RWPE1 (cell line): ENCODE data around the gene EPHA5.
"Not testable (repeated sequence)": the region's sequence is repeated elsewhere in the genome, so short reads cannot be mapped to it uniquely, and the experiment has no call there.

Experiments
- CTCF ChIA-PET: fragments of 350-600 bp; sonication (Branson Sonifier 250); formaldehyde crosslinking; extraction: SDS; loops from one replicate; lab custom pipeline; 2021; lab: Yijun Ruan, JAX
- POLR2A ChIA-PET: fragments of 400-600 bp; formaldehyde crosslinking; extraction: SDS; loops from one replicate; lab custom pipeline; 2020; ENCODE audit warnings: antibody characterized with exemption; ENCODE audit not compliant: low non-redundant PET; lab: Yijun Ruan, JAX
- DNase-seq: peaks from one replicate; pipeline ENCODE4 v3.0.0; 2012; ENCODE audit warnings: low spot score
- H3K27ac ChIP-seq: fragments of 450-650 bp; 2 replicates; pipeline ENCODE4 v1.5.1; 2017
- CTCF ChIP-seq: fragments of 450-650 bp; conservative IDR thresholded peaks from 2 replicates; pipeline ENCODE4 v1.5.1; 2017; ENCODE audit warnings: low read depth, mild to moderate bottlenecking

The EPHA5 gene

DNA sequence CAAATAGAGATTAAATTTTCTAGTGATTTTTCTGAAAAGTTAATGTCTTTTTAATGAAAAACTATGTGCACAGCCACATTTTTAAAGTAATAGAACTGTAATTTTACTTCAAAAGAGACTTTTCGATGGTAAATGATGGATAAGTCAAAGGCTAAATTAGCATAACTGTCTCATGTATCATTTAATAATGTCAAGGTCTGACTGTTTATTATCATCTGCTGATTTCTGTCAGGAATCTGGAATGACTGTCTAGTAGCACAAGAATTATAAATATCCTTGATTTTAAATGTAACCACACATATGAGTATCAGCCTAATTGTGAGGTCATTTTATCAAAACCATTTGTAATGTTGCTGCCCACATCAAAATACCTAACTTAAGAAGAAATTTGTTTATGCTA, 333.8 kb downstream of the EPHA5 start:
- ChIA-PET CTCF (no interaction called here), POLR2A (no interaction called here)
- H3K27ac ChIP-seq, result no peak overlapping the region
- no peak for DNase-seq
- no peak for TF ChIP-seq CTCF

GRCh38 chr4:65316534-65316933, 353.8 kb downstream of the EPHA5 start:
- DNase-seq, result no peak
- POLR2A ChIA-PET, result no interaction called here
- TF ChIP-seq CTCF, result no peak
- CTCF ChIA-PET, result no interaction called here
- H3K27ac ChIP-seq, result no peak overlapping the region

DNA sequence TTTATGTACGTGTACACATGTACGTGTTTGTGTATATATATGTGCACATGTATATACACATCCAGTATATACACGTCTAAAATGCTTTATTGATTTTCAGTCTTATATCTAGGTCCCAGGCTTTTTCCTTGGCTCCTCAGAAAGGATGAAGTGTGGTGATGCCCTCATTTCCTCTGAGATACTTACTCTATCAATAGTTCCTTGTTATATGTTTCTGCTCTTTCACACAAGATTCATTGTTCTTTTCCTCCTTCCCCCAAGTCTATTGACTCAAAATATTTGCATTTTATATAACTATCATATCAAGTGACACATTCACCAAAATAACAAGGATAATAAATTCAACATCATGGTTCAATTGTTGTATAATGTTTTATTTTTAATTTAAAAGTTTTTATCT, 359.2 kb downstream of the EPHA5 start:
- CTCF ChIA-PET, result no interaction called here

DNA sequence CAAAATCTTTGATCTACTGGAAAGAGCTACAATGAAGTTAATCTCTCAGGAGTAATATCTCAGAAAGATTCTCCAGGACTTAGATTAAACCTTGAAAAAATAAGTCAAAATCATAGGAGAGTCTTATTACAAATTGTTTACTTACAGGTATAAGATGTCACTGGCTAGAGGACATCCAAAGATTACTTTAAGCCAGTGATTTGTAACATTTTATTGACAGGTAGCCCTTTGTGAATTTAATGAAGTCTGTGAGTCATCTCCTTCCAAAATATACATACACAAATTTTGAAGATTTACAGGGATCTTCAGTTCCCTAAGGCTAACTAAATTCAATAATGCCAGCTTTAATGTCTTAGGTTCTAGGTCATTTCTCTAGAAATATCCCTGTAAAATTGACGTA, 359.7 kb downstream of the EPHA5 start:
- CTCF ChIA-PET, result interaction anchor here (0.6 kb wide), 1 partner anchor 302 kb away, joined by 5 read pairs; no protein-coding TSS in a partner anchor
- H3K27ac ChIP-seq, result no peak overlapping the region
- DNase-seq, result no peak
- POLR2A ChIA-PET, result no interaction called here
- no peak for TF ChIP-seq CTCF

More for the DNA sequence above, 359.2 kb downstream of the EPHA5 start:
- DNase-seq, result no peak
- no peak for TF ChIP-seq CTCF
- POLR2A ChIA-PET, result no interaction called here
- H3K27ac ChIP-seq, result no peak overlapping the region

DNA sequence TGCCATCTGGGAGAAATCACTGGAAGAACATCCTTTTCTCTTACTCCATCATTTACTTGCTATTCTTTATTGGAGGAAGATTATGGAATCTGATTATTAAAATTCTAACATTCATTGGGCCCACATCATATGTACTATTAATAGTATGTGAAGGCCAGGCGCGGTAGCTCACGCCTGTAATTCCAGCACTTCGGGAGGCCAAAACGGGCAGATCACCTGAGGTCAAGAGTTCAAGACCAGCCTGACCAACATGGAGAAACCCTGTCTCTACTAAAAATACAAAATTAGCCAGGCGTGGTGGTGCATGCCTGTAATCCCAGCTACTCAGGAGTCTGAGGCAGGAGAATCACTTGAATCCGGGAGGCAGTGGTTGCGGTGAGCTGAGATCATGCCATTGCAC, 361.7 kb downstream of the EPHA5 start:
- CTCF ChIA-PET, DNase-seq, H3K27ac ChIP-seq, POLR2A ChIA-PET: not testable (repeated sequence)

DNA sequence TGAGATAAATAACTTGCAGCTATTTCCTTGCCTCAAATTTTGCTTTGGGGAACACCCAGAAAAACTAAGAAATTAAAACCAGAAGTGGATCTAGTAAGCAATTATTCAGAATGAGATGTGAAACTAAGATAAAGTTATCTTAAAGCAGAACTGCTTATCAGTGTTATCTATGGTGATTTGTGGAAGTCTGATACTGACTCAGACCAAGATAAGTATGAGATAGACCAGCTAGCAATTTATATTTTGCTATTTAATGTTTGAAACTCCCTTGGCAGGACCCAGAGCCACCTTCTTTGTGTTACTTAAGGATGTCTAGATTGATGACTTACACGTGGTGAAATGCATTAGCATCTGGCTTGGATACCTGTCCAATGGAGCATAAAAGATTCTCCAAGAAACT, 368.1 kb downstream of the EPHA5 start:
- DNase-seq, result no peak
- ChIA-PET CTCF (no interaction called here), POLR2A (no interaction called here)
- no peak overlapping the region for H3K27ac ChIP-seq
- no peak for TF ChIP-seq CTCF

- H3K27ac ChIP-seq, result no peak overlapping the region
- ChIA-PET CTCF (no interaction called here), POLR2A (no interaction called here)
- DNase-seq, result no peak
- TF ChIP-seq CTCF, result no peak
These were observed 374.0 kb downstream of the EPHA5 start for GRCh38 chr4:65296246-65296645.
